HepG2 (cell line): ENCODE data around the gene SERPINB6. TPM values are rescaled to one million over a fixed set of nuclear protein-coding genes. Genes with fewer than 3 reads are reported as not detected.

Experiments used
- AHR ChIP-seq: IDR thresholded peaks from 2 replicates; pipeline ENCODE4 v1.6.1; 2018; ENCODE audit warnings: missing genetic modification reagents, missing compliant biosample characterization
- ETV5 ChIP-seq: IDR thresholded peaks from 2 replicates; pipeline ENCODE4 v1.6.1; 2018; ENCODE audit warnings: missing biosample characterization, missing genetic modification reagents, inconsistent platforms, borderline replicate concordance
- GABPB1 ChIP-seq: IDR thresholded peaks from 2 replicates; pipeline ENCODE4 v1.6.1; 2016; ENCODE audit warnings: mild to moderate bottlenecking, missing genetic modification reagents, moderate library complexity, missing compliant biosample characterization
- MIER2 ChIP-seq: IDR thresholded peaks from 2 replicates; pipeline ENCODE4 v1.6.1; 2016; ENCODE audit warnings: missing biosample characterization, missing genetic modification reagents
- MXD4 ChIP-seq: IDR thresholded peaks from 2 replicates; pipeline ENCODE4 v1.6.1; 2016; ENCODE audit warnings: mild to moderate bottlenecking, missing biosample characterization, missing genetic modification reagents
- PHF21A ChIP-seq: sonication (generic); formaldehyde crosslinking; IDR thresholded peaks from 2 replicates; pipeline ENCODE4 v1.5.0; 2020; ENCODE audit warnings: mild to moderate bottlenecking, missing genetic modification reagents
- RORA ChIP-seq: sonication (generic); formaldehyde crosslinking; IDR thresholded peaks from 2 replicates; pipeline ENCODE4 v1.5.0; 2020; ENCODE audit warnings: mild to moderate bottlenecking, missing genetic modification reagents, moderate library complexity
- SAFB2 ChIP-seq: sonication (generic); formaldehyde crosslinking; IDR thresholded peaks from 2 replicates; pipeline ENCODE4 v1.5.1; 2020; ENCODE audit warnings: missing genetic modification reagents, low read depth, mild to moderate bottlenecking, borderline replicate concordance
- YY1 ChIP-seq: IDR thresholded peaks from 2 replicates; pipeline ENCODE4 v1.6.1; 2011; ENCODE audit warnings: low read length, low read depth, moderate library complexity, mild to moderate bottlenecking; ENCODE audit not compliant: insufficient read depth, insufficient replicate concordance
- ZFYVE20 ChIP-seq: sonication (generic); formaldehyde crosslinking; IDR thresholded peaks from 2 replicates; pipeline ENCODE4 v1.8.0; 2023; ENCODE audit warnings: low read depth, mild to moderate bottlenecking, moderate library complexity, missing genetic modification reagents, borderline replicate concordance
- ZKSCAN8 ChIP-seq: IDR thresholded peaks from 2 replicates; pipeline ENCODE4 v1.6.1; 2016; ENCODE audit warnings: borderline replicate concordance, missing genetic modification reagents, missing compliant biosample characterization
- ZMYM3 ChIP-seq: sonication (generic); formaldehyde crosslinking; IDR thresholded peaks from 2 replicates; pipeline ENCODE4 v1.5.1; 2020; ENCODE audit warnings: mild to moderate bottlenecking, missing genetic modification reagents
- polyA plus RNA-seq, 8 experiments: library from polyadenylated mRNA; depleted of rRNA in 3 of 8; stranded (reverse) in 7 of 8; unstranded in 1 of 8; fragments of >200 nt; fragmentation: Illumina TruSeq in 4 of 8; extraction: Trizol in 4 of 8; gene quantifications; 2 replicates each; pipeline versions ENCODE4 v1.2.1 to v1.2.3, GENCODE V29; 2011 to 2016; ENCODE audit warnings: low read depth in 4 of 8, missing spikeins in 1 of 8, mixed read lengths in 1 of 8; ENCODE audit not compliant: insufficient read depth in 1 of 8
- total RNA-seq, 5 experiments: library from RNA; depleted of rRNA; stranded (reverse); fragments of >200 nt; fragmentation: Illumina TruSeq; extraction: Trizol; gene quantifications; 2 replicates each; pipeline ENCODE4 v1.2.3, GENCODE V29; 2016; ENCODE audit warnings: low read depth in 1 of 5
- TF ChIP-seq, protein P1 (sequence below): sonication (generic); formaldehyde crosslinking; IDR thresholded peaks from 2 replicates; pipeline ENCODE4 v1.5.1; 2020; ENCODE audit warnings: mild to moderate bottlenecking, missing genetic modification reagents, moderate library complexity
- TF ChIP-seq, protein P2 (sequence below): sonication (generic); formaldehyde crosslinking; IDR thresholded peaks from 2 replicates; pipeline ENCODE4 v1.4.0; 2020; ENCODE audit warnings: missing genetic modification reagents
- TF ChIP-seq, protein P3 (sequence below): IDR thresholded peaks from 2 replicates; pipeline ENCODE4 v1.6.1; 2018; ENCODE audit warnings: missing genetic modification reagents, mild to moderate bottlenecking, missing compliant biosample characterization
- TF ChIP-seq, protein P4 (sequence below): conservative IDR thresholded peaks from 2 replicates; pipeline ENCODE4 v1.6.1; 2018; ENCODE audit warnings: missing genetic modification reagents
- TF ChIP-seq, protein P5 (sequence below): sonication (generic); formaldehyde crosslinking; IDR thresholded peaks from 2 replicates; pipeline ENCODE4 v1.5.0; 2020; ENCODE audit warnings: mild to moderate bottlenecking, missing genetic modification reagents, moderate library complexity

The SERPINB6 gene
- total and polyA plus RNA-seq, 2 of the 13 experiments (the other 11 are each of a cell fraction or from before 2014, with no cell fraction given), result 38.2 to 61.3 TPM

DNA sequence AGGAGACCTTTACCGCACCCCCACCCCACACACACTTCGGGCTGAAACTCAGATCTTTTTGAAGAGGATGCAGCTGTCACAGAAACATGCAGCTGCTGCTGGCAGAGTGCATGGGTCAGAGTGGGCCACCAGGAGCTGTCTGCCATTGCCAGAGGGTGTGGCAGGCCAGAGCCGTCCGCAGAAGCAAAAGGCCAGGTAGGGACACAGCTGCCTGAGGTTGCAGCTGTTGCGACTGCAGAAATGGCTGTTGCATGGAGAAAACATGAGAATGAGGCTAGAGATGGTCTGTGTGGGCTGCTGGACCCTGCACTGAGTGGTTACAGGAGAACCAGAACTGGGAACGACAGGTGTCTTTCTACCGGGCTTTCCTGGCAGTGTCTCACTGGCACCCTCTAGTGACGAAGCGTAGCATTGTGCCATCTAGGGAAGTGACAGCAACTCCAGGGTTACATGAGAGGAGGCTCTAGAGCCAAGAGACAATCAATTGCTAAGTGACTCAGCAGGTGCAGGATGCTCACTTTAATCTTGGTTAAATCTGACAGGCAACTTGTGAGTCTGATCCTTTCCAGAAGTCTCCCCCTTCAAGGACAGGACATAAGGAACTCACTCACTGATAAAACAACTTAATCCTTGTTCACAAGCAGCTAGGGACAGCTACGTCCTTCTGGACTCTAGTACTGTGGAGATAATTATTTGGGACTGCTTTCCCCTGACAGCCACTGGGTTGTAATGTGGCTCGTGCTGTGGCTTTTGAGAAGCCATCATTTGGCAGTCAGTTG, 39.2 kb downstream of the SERPINB6 start (continued):
- TF ChIP-seq, protein P1, sequence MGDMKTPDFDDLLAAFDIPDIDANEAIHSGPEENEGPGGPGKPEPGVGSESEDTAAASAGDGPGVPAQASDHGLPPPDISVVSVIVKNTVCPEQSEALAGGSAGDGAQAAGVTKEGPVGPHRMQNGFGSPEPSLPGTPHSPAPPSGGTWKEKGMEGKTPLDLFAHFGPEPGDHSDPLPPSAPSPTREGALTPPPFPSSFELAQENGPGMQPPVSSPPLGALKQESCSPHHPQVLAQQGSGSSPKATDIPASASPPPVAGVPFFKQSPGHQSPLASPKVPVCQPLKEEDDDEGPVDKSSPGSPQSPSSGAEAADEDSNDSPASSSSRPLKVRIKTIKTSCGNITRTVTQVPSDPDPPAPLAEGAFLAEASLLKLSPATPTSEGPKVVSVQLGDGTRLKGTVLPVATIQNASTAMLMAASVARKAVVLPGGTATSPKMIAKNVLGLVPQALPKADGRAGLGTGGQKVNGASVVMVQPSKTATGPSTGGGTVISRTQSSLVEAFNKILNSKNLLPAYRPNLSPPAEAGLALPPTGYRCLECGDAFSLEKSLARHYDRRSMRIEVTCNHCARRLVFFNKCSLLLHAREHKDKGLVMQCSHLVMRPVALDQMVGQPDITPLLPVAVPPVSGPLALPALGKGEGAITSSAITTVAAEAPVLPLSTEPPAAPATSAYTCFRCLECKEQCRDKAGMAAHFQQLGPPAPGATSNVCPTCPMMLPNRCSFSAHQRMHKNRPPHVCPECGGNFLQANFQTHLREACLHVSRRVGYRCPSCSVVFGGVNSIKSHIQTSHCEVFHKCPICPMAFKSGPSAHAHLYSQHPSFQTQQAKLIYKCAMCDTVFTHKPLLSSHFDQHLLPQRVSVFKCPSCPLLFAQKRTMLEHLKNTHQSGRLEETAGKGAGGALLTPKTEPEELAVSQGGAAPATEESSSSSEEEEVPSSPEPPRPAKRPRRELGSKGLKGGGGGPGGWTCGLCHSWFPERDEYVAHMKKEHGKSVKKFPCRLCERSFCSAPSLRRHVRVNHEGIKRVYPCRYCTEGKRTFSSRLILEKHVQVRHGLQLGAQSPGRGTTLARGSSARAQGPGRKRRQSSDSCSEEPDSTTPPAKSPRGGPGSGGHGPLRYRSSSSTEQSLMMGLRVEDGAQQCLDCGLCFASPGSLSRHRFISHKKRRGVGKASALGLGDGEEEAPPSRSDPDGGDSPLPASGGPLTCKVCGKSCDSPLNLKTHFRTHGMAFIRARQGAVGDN (CRISPR knock-in tag), result peak; percentile 66
- TF ChIP-seq SAFB2 (CRISPR knock-in tag) (peak; percentile 58; the same call in 1 of the 2 replicates), PHF21A (peak; percentile 20; the same call in 1 of the 2 replicates), MXD4 (CRISPR knock-in tag) (peak; percentile 53; the same call in 1 of the 2 replicates), ZFYVE20 (no peak), ETV5 (CRISPR knock-in tag) (peak; percentile 49; the same call in 1 of the 2 replicates), GABPB1 (0 out of 2 replicates have a peak, but pooled peaks have one; percentile 37), AHR (CRISPR knock-in tag) (0 out of 2 replicates have a peak, but pooled peaks have one; percentile 37), ZKSCAN8 (peak; percentile 64; the same call in 1 of the 2 replicates), RORA (CRISPR knock-in tag) (no peak), YY1 (peak; percentile 52), MIER2 (0 out of 2 replicates have a peak, but pooled peaks have one; percentile 56), ZMYM3 (no peak; the same call in 1 of the 2 replicates)
- TF ChIP-seq, protein P2, sequence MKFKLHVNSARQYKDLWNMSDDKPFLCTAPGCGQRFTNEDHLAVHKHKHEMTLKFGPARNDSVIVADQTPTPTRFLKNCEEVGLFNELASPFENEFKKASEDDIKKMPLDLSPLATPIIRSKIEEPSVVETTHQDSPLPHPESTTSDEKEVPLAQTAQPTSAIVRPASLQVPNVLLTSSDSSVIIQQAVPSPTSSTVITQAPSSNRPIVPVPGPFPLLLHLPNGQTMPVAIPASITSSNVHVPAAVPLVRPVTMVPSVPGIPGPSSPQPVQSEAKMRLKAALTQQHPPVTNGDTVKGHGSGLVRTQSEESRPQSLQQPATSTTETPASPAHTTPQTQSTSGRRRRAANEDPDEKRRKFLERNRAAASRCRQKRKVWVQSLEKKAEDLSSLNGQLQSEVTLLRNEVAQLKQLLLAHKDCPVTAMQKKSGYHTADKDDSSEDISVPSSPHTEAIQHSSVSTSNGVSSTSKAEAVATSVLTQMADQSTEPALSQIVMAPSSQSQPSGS (CRISPR knock-in tag), result 0 out of 2 replicates have a peak, but pooled peaks have one; percentile 56
- TF ChIP-seq, protein P3, sequence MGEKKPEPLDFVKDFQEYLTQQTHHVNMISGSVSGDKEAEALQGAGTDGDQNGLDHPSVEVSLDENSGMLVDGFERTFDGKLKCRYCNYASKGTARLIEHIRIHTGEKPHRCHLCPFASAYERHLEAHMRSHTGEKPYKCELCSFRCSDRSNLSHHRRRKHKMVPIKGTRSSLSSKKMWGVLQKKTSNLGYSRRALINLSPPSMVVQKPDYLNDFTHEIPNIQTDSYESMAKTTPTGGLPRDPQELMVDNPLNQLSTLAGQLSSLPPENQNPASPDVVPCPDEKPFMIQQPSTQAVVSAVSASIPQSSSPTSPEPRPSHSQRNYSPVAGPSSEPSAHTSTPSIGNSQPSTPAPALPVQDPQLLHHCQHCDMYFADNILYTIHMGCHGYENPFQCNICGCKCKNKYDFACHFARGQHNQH (CRISPR knock-in tag), result peak; percentile 92
- TF ChIP-seq, protein P4, sequence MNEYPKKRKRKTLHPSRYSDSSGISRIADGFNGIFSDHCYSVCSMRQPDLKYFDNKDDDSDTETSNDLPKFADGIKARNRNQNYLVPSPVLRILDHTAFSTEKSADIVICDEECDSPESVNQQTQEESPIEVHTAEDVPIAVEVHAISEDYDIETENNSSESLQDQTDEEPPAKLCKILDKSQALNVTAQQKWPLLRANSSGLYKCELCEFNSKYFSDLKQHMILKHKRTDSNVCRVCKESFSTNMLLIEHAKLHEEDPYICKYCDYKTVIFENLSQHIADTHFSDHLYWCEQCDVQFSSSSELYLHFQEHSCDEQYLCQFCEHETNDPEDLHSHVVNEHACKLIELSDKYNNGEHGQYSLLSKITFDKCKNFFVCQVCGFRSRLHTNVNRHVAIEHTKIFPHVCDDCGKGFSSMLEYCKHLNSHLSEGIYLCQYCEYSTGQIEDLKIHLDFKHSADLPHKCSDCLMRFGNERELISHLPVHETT (CRISPR knock-in tag), result peak; percentile 36; the same call in 1 of the 2 replicates
- TF ChIP-seq, protein P5, sequence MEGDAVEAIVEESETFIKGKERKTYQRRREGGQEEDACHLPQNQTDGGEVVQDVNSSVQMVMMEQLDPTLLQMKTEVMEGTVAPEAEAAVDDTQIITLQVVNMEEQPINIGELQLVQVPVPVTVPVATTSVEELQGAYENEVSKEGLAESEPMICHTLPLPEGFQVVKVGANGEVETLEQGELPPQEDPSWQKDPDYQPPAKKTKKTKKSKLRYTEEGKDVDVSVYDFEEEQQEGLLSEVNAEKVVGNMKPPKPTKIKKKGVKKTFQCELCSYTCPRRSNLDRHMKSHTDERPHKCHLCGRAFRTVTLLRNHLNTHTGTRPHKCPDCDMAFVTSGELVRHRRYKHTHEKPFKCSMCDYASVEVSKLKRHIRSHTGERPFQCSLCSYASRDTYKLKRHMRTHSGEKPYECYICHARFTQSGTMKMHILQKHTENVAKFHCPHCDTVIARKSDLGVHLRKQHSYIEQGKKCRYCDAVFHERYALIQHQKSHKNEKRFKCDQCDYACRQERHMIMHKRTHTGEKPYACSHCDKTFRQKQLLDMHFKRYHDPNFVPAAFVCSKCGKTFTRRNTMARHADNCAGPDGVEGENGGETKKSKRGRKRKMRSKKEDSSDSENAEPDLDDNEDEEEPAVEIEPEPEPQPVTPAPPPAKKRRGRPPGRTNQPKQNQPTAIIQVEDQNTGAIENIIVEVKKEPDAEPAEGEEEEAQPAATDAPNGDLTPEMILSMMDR (CRISPR knock-in tag), result peak; percentile 99
